IMR-90 (cell line): ENCODE data around the gene TGM2. TPM values are rescaled to one million over a fixed set of nuclear protein-coding genes. Genes with fewer than 3 reads are reported as not detected.

Source experiments
- MAFK ChIP-seq: IDR thresholded peaks from 2 replicates; pipeline ENCODE4 v1.6.1; 2012; ENCODE audit warnings: low read depth, low read length, improper control_type of control experiment
- MAZ ChIP-seq: IDR thresholded peaks from 2 replicates; pipeline ENCODE4 v1.6.1; 2012; ENCODE audit warnings: low read depth, mild to moderate bottlenecking, low read length, improper control_type of control experiment, moderate library complexity, borderline replicate concordance
- NFE2L2 ChIP-seq: fragments of 150-350 bp; IDR thresholded peaks from 2 replicates; pipeline ENCODE4 v1.6.1; 2016; ENCODE audit warnings: low read depth, mild to moderate bottlenecking, low read length
- RCOR1 ChIP-seq: IDR thresholded peaks from 2 replicates; pipeline ENCODE4 v1.6.1; 2012; ENCODE audit warnings: mild to moderate bottlenecking, low read length, improper control_type of control experiment; ENCODE audit not compliant: insufficient replicate concordance
- polyA plus RNA-seq, 3 experiments: library from polyadenylated mRNA; depleted of rRNA; stranded (reverse); fragments of >200 nt; gene quantifications; 2 replicates each; pipeline ENCODE4 v1.2.3, GENCODE V29; 2012; ENCODE audit warnings: low replicate concordance in 1 of 3
- total RNA-seq: library from RNA; depleted of rRNA; stranded (reverse); fragments of >200 nt; gene quantifications from 2 replicates; pipeline ENCODE4 v1.2.3, GENCODE V29; 2012

The TGM2 gene
- total and polyA plus RNA-seq, 2 of the 4 experiments (the other 2 are of a cell fraction) = 239 to 268 TPM

DNA sequence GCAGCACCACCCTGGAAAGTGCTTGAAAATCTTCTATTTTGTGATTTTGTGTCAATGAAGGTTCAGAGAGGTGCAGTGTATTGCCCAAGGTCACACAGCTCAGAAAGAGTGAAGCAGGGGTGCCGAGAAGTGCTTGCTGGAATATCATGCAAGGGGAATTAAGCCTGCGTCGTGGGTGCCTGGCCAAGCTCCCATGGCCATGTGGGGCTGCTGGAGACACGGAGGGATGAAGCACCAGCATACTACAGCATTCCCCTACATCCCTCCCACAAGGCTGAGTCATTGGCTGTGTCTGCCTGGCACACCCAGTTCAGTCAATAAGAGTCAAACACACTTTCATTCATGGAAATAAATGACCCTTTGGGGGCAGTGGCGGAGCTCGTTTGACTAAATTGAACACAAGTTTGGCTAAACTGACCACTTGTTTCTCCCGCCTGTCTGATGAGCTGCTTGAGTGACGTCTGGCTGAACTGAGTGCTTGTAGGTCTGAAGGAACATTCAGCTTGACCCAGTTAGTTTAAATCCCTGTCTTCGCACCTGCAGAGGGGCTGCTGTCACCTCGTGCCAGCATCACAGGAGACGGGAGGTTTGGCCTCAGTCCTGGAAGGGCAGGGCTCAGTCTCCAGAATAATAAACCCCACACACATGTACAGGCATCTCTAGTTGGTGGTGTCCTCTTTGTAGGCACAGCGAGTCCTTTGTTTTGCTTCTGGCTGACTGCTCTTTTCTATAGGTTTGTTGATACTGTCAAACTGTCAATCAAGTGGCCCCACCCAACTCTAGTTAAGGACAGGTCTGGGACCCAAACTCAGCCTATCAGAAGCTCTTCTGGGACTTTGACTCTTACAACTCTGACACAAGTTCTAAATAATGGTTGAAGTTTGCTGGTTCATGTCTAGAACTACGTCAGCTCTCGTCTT, 8.4 kb upstream of the TGM2 start (continued):
- peak; percentile 67; the same call in 1 of the 2 replicates for TF ChIP-seq MAZ
- TF ChIP-seq MAFK = no peak
- no peak for TF ChIP-seq RCOR1
- peak; percentile 45; the same call in 1 of the 2 replicates for TF ChIP-seq NFE2L2
